GM12878 (cell line): ENCODE results near the gene EBLN1.

Experiments
- BACH1 ChIP-seq: fragments of 450-650 bp; IDR thresholded peaks from 2 replicates; pipeline ENCODE4 v1.6.1; 2017; ENCODE audit warnings: mild to moderate bottlenecking, borderline replicate concordance
- CBFB ChIP-seq: IDR thresholded peaks from 2 replicates; pipeline ENCODE4 v1.6.1; 2016; ENCODE audit warnings: antibody characterized with exemption, low read depth
- E4F1 ChIP-seq: fragments of 450-650 bp; IDR thresholded peaks from 2 replicates; pipeline ENCODE4 v1.6.1; 2018; ENCODE audit warnings: borderline replicate concordance, mild to moderate bottlenecking; ENCODE audit not compliant: partially characterized antibody
- EP300 ChIP-seq, 2 experiments: fragments of 150-350 bp in 1 of 2; IDR thresholded peaks; 2 replicates each; pipeline ENCODE4 v1.6.1; 2011 to 2012; ENCODE audit warnings: low read depth in 2 of 2, low read length in 2 of 2, borderline replicate concordance in 1 of 2, improper control_type of control experiment in 1 of 2, inconsistent platforms in 1 of 2; ENCODE audit not compliant: control insufficient read depth in 1 of 2
- JUNB ChIP-seq: IDR thresholded peaks from 2 replicates; pipeline ENCODE4 v1.6.1; 2016; ENCODE audit warnings: antibody characterized with exemption, mild to moderate bottlenecking
- MXI1 ChIP-seq: fragments of 150-350 bp; IDR thresholded peaks from 2 replicates; pipeline ENCODE4 v1.6.1; 2011; ENCODE audit warnings: low read depth, mild to moderate bottlenecking, inconsistent platforms, low read length, improper control_type of control experiment
- REST ChIP-seq: IDR thresholded peaks from 2 replicates; pipeline ENCODE4 v1.6.1; 2012; ENCODE audit warnings: mild to moderate bottlenecking, low read depth, low read length
- SIN3A ChIP-seq: IDR thresholded peaks from 2 replicates; pipeline ENCODE4 v1.6.1; 2012; ENCODE audit warnings: low read depth, low read length, improper control_type of control experiment
- SUZ12 ChIP-seq: fragments of 200-600 bp; sonication (generic); IDR thresholded peaks from one replicate; pipeline ENCODE4 v1.6.1; 2018; ENCODE audit warnings: antibody characterized with exemption, mild to moderate bottlenecking; ENCODE audit not compliant: unreplicated experiment
- TBL1XR1 ChIP-seq: IDR thresholded peaks from 2 replicates; pipeline ENCODE4 v1.6.1; 2012; ENCODE audit warnings: low read depth, low read length, improper control_type of control experiment
- YY1 ChIP-seq: IDR thresholded peaks from 2 replicates; pipeline ENCODE4 v1.6.1; 2011; ENCODE audit warnings: low read depth, mild to moderate bottlenecking, low read length
- TF ChIP-seq, protein P1 (sequence below): fragments of 450-650 bp; IDR thresholded peaks from 2 replicates; pipeline ENCODE4 v1.6.1; 2017; ENCODE audit warnings: mild to moderate bottlenecking, moderate library complexity
- TF ChIP-seq, protein P2 (sequence below), 3 experiments: IDR thresholded peaks in 2 of 3; conservative IDR thresholded peaks in 1 of 3; 2 replicates each; pipeline ENCODE4 v1.5.1; 2011; ENCODE audit warnings: low read depth in 3 of 3, low read length in 3 of 3, mild to moderate bottlenecking in 3 of 3, control low read depth in 2 of 3, moderate library complexity in 2 of 3, inconsistent platforms in 1 of 3, mixed read lengths in 1 of 3; ENCODE audit not compliant: control insufficient read depth in 2 of 3, insufficient read depth in 1 of 3; ENCODE audit errors: extremely low read depth in 1 of 3
- TF ChIP-seq, protein P3 (sequence below): IDR thresholded peaks from 2 replicates; pipeline ENCODE4 v1.6.1; 2011; ENCODE audit warnings: low read depth, mild to moderate bottlenecking, low read length, moderate library complexity, borderline replicate concordance; ENCODE audit errors: extremely low read depth

DNA sequence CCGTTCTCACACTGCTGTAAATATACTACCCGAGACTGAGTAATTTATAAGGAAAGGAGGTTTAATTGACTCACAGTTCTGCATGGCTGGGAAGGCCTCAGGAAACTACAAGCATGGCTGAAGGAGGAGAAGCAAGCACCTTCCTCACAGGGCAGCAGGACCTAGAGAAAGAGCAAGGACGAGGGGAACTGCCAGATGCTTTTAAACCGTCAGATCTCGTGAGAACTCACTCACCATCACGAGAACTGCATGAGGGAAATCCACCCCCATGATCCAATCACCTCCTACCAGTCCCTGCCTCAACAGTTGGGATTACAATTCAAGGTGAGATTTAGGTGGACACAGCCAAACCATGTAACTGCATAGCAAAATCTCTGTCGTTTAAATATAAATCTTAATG, at the start of gene EBLN1:
- TF ChIP-seq, protein P1, sequence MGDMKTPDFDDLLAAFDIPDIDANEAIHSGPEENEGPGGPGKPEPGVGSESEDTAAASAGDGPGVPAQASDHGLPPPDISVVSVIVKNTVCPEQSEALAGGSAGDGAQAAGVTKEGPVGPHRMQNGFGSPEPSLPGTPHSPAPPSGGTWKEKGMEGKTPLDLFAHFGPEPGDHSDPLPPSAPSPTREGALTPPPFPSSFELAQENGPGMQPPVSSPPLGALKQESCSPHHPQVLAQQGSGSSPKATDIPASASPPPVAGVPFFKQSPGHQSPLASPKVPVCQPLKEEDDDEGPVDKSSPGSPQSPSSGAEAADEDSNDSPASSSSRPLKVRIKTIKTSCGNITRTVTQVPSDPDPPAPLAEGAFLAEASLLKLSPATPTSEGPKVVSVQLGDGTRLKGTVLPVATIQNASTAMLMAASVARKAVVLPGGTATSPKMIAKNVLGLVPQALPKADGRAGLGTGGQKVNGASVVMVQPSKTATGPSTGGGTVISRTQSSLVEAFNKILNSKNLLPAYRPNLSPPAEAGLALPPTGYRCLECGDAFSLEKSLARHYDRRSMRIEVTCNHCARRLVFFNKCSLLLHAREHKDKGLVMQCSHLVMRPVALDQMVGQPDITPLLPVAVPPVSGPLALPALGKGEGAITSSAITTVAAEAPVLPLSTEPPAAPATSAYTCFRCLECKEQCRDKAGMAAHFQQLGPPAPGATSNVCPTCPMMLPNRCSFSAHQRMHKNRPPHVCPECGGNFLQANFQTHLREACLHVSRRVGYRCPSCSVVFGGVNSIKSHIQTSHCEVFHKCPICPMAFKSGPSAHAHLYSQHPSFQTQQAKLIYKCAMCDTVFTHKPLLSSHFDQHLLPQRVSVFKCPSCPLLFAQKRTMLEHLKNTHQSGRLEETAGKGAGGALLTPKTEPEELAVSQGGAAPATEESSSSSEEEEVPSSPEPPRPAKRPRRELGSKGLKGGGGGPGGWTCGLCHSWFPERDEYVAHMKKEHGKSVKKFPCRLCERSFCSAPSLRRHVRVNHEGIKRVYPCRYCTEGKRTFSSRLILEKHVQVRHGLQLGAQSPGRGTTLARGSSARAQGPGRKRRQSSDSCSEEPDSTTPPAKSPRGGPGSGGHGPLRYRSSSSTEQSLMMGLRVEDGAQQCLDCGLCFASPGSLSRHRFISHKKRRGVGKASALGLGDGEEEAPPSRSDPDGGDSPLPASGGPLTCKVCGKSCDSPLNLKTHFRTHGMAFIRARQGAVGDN: no peak
- TF ChIP-seq E4F1: no peak
- TF ChIP-seq, protein P2, sequence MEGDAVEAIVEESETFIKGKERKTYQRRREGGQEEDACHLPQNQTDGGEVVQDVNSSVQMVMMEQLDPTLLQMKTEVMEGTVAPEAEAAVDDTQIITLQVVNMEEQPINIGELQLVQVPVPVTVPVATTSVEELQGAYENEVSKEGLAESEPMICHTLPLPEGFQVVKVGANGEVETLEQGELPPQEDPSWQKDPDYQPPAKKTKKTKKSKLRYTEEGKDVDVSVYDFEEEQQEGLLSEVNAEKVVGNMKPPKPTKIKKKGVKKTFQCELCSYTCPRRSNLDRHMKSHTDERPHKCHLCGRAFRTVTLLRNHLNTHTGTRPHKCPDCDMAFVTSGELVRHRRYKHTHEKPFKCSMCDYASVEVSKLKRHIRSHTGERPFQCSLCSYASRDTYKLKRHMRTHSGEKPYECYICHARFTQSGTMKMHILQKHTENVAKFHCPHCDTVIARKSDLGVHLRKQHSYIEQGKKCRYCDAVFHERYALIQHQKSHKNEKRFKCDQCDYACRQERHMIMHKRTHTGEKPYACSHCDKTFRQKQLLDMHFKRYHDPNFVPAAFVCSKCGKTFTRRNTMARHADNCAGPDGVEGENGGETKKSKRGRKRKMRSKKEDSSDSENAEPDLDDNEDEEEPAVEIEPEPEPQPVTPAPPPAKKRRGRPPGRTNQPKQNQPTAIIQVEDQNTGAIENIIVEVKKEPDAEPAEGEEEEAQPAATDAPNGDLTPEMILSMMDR (IDR thresholded peaks at IDR 0.05 in 2 of 3, conservative IDR thresholded peaks at IDR 0.05 in 1 of 3; ENCODE audit: control insufficient read depth in 2 of 3, extremely low read depth in 1 of 3, insufficient read depth in 1 of 3, low read depth in 3 of 3, low read length in 3 of 3): no peak
- no peak for TF ChIP-seq YY1
- TF ChIP-seq BACH1: no peak
- TF ChIP-seq EP300 (IDR thresholded peaks at IDR 0.05; ENCODE audit: borderline replicate concordance in 1 of 2, control insufficient read depth in 1 of 2, low read depth in 2 of 2, low read length in 2 of 2): no peak
- TF ChIP-seq CBFB: no peak
- TF ChIP-seq TBL1XR1: no peak
- TF ChIP-seq REST: no peak
- TF ChIP-seq, protein P3, sequence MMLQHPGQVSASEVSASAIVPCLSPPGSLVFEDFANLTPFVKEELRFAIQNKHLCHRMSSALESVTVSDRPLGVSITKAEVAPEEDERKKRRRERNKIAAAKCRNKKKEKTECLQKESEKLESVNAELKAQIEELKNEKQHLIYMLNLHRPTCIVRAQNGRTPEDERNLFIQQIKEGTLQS: no peak
- no peak for TF ChIP-seq SUZ12
- no peak for TF ChIP-seq MXI1
- TF ChIP-seq SIN3A: no peak
- TF ChIP-seq JUNB: no peak
